WTC11 (cell line): ENCODE results near the gene IKZF2. TPM values are rescaled to one million over a fixed set of nuclear protein-coding genes. Genes with fewer than 3 reads are reported as not detected.

Experiments
- ATAC-seq: fragments of 200-7000 bp; cut with Tn5 transposase; 2 replicates; pipeline ENCODE4 v1.10.0; 2021; ENCODE audit warnings: mild to moderate bottlenecking, moderate library complexity
- CTCF ChIA-PET: fragments of 300-600 bp; sonication (Branson Sonifier 250); formaldehyde crosslinking; loops from one replicate; lab custom pipeline; 2021; ENCODE audit warnings: antibody characterized with exemption; lab: Charles Lee
- POLR2A ChIA-PET: fragments of 350-600 bp; sonication (Branson Sonifier 250); formaldehyde crosslinking; loops from one replicate; lab custom pipeline; 2021; ENCODE audit warnings: antibody characterized with exemption; lab: Charles Lee
- DNase-seq: peaks from one replicate; pipeline ENCODE4 v3.0.0; 2021; ENCODE audit warnings: low spot score
- H3K27ac Mint-ChIP-seq: 2 replicates; pipeline ENCODE4 v1.8.0; 2021; ENCODE audit warnings: mixed read lengths
- H3K27me3 Mint-ChIP-seq: 2 replicates; pipeline ENCODE4 v1.8.0; 2021; ENCODE audit warnings: low read depth, mild to moderate bottlenecking, moderate library complexity, mixed read lengths
- H3K36me3 Mint-ChIP-seq: 2 replicates; pipeline ENCODE4 v1.8.0; 2021; ENCODE audit warnings: mixed read lengths
- H3K4me1 Mint-ChIP-seq: 2 replicates; pipeline ENCODE4 v1.8.0; 2022; ENCODE audit warnings: mixed read lengths
- H3K4me3 Mint-ChIP-seq: 2 replicates; pipeline ENCODE4 v1.8.0; 2021; ENCODE audit warnings: mild to moderate bottlenecking, moderate library complexity, mixed read lengths
- H3K9me3 Mint-ChIP-seq: 2 replicates; pipeline ENCODE4 v1.8.0; 2021; ENCODE audit warnings: mixed read lengths
- ARID4B ChIP-seq: sonication (generic); formaldehyde crosslinking; IDR thresholded peaks from 2 replicates; pipeline ENCODE4 v1.8.0; 2023; ENCODE audit warnings: missing genetic modification reagents, mild to moderate bottlenecking, borderline replicate concordance
- ATF3 ChIP-seq: sonication (generic); formaldehyde crosslinking; conservative IDR thresholded peaks from 2 replicates; pipeline ENCODE4 v1.8.1; 2022; ENCODE audit warnings: mild to moderate bottlenecking, missing genetic modification reagents
- CTCF ChIP-seq: fragments of 200-600 bp; IDR thresholded peaks from 2 replicates; pipeline ENCODE4 v1.8.0; 2022; ENCODE audit warnings: antibody characterized with exemption
- E2F4 ChIP-seq: sonication (generic); formaldehyde crosslinking; IDR thresholded peaks from 2 replicates; pipeline ENCODE4 v1.8.1; 2022; ENCODE audit warnings: low read depth, mild to moderate bottlenecking, moderate library complexity, missing genetic modification reagents, borderline replicate concordance
- ERG ChIP-seq: fragments of 250-450 bp; sonication (Bioruptor Pico); IDR thresholded peaks from 2 replicates; pipeline ENCODE4 v1.8.0; 2021; ENCODE audit warnings: mild to moderate bottlenecking
- FOXP1 ChIP-seq: sonication (generic); formaldehyde crosslinking; IDR thresholded peaks from 2 replicates; pipeline ENCODE4 v1.8.0; 2022; ENCODE audit warnings: missing genetic modification reagents, mild to moderate bottlenecking, moderate library complexity, borderline replicate concordance
- JUN ChIP-seq: sonication (generic); formaldehyde crosslinking; IDR thresholded peaks from 2 replicates; pipeline ENCODE4 v1.8.0; 2023; ENCODE audit warnings: mild to moderate bottlenecking, missing genetic modification reagents
- NFYB ChIP-seq: sonication (generic); formaldehyde crosslinking; conservative IDR thresholded peaks from 2 replicates; pipeline ENCODE4 v1.8.0; 2022; ENCODE audit warnings: low read depth, missing genetic modification reagents
- NR3C1 ChIP-seq: sonication (generic); formaldehyde crosslinking; conservative IDR thresholded peaks from 2 replicates; pipeline ENCODE4 v1.8.1; 2023; ENCODE audit warnings: low read depth, mild to moderate bottlenecking, missing genetic modification reagents
- OVOL2 ChIP-seq: fragments of 250-450 bp; sonication (Bioruptor Pico); IDR thresholded peaks from 2 replicates; pipeline ENCODE4 v1.9.0; 2021; ENCODE audit warnings: mild to moderate bottlenecking, borderline replicate concordance
- SP1 ChIP-seq: sonication (generic); formaldehyde crosslinking; conservative IDR thresholded peaks from 2 replicates; pipeline ENCODE4 v1.8.1; 2022; ENCODE audit warnings: missing genetic modification reagents
- ZBTB21 ChIP-seq: sonication (generic); formaldehyde crosslinking; IDR thresholded peaks from 2 replicates; pipeline ENCODE4 v1.8.1; 2023; ENCODE audit warnings: mild to moderate bottlenecking, missing genetic modification reagents, borderline replicate concordance
- ZNF219 ChIP-seq: sonication (generic); formaldehyde crosslinking; IDR thresholded peaks from 2 replicates; pipeline ENCODE4 v1.8.0; 2023; ENCODE audit warnings: missing genetic modification reagents, mild to moderate bottlenecking, borderline replicate concordance
- ZNF232 ChIP-seq: sonication (generic); formaldehyde crosslinking; IDR thresholded peaks from 2 replicates; pipeline ENCODE4 v1.8.0; 2022; ENCODE audit warnings: mild to moderate bottlenecking, missing genetic modification reagents
- ZNF263 ChIP-seq: sonication (generic); formaldehyde crosslinking; IDR thresholded peaks from 2 replicates; pipeline ENCODE4 v1.8.1; 2022; ENCODE audit warnings: low read depth, mild to moderate bottlenecking, moderate library complexity, missing genetic modification reagents
- ZNF317 ChIP-seq: sonication (generic); formaldehyde crosslinking; IDR thresholded peaks from 2 replicates; pipeline ENCODE4 v1.8.1; 2023; ENCODE audit warnings: low read depth, mild to moderate bottlenecking, moderate library complexity, missing genetic modification reagents, borderline replicate concordance
- ZNF532 ChIP-seq: fragments of 250-450 bp; sonication (Bioruptor Pico); IDR thresholded peaks from 2 replicates; pipeline ENCODE4 v1.9.0; 2021; ENCODE audit warnings: mild to moderate bottlenecking, borderline replicate concordance
- ZNF671 ChIP-seq: fragments of 250-450 bp; sonication (Bioruptor Pico); IDR thresholded peaks from 2 replicates; pipeline ENCODE4 v1.8.0; 2021; ENCODE audit warnings: mild to moderate bottlenecking
- total RNA-seq: library from RNA; stranded (reverse); gene quantifications from 3 replicates; pipeline ENCODE4 v1.2.3, GENCODE V29; 2021

IKZF2 gene
- total RNA-seq, 1 experiment from 2014 or later, result 4.2 TPM

- H3K9me3 Mint-ChIP-seq, result no peaks in the 10 kb centered on the region
- ChIA-PET POLR2A (no interaction called here), CTCF (interaction anchor here (1.1 kb wide), 1 partner anchor 179 kb away, joined by 3 read pairs; no protein-coding TSS in a partner anchor)
- DNase-seq (no peak), ATAC-seq (no peak)
- no peaks in the 10 kb centered on the region for H3K36me3 Mint-ChIP-seq
- no peaks in the 10 kb centered on the region for H3K27me3 Mint-ChIP-seq
- H3K27ac Mint-ChIP-seq, result no peak overlapping the region
- no peak for TF ChIP-seq ARID4B
- TF ChIP-seq JUN, result no peak
- no peak for TF ChIP-seq SP1
- no peak for TF ChIP-seq CTCF
- TF ChIP-seq ZNF317 (CRISPR knock-in tag), result no peak
- no peak for TF ChIP-seq ERG (CRISPR knock-in tag)
- no peak for TF ChIP-seq ZBTB21 (CRISPR knock-in tag)
- TF ChIP-seq NR3C1 (CRISPR knock-in tag), result no peak
- TF ChIP-seq ZNF232 (CRISPR knock-in tag), result no peak
- no peak for TF ChIP-seq NFYB (CRISPR knock-in tag)
- TF ChIP-seq OVOL2 (CRISPR knock-in tag), result no peak
- no peak for TF ChIP-seq ZNF263 (CRISPR knock-in tag)
- no peak for TF ChIP-seq ZNF671
- no peak for TF ChIP-seq ZNF532 (CRISPR knock-in tag)
- no peak for TF ChIP-seq ATF3 (CRISPR knock-in tag)
- no peak for TF ChIP-seq ZNF219
- no peak for TF ChIP-seq E2F4 (CRISPR knock-in tag)
- TF ChIP-seq FOXP1, result no peak
- no peak overlapping the region for H3K4me3 Mint-ChIP-seq
- H3K4me1 Mint-ChIP-seq, result no peaks in the 10 kb centered on the region
Observed at GRCh38 chr2:212974692-212975091, 176.7 kb downstream of the IKZF2 start.
